ENCODE results near the gene ACOXL.

Gene ACOXL

DNA sequence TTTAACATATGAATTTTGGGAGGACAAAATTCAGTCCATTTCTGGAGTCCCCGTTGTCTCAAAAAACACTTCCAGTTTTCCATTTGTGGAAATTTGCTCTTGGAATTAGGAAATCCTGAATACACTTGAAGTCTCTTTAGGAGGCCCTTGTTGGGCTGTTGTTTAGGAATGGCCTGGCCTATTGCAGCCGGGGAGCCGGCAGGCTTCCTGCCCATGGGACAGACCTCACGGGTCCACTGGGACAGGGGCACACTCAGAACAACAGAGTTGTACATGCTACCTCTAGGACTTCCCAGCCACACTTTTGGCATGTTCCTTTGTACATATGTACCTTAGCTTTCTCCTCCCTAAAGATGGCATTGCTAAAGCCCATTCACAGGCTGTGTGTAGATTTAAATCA lies 57.3 kb downstream of the ACOXL start:
- H3K4me3 ChIP-seq (ENCODE audit: low read depth, low read length), result no peak overlapping the region
- TF ChIP-seq, protein P1, sequence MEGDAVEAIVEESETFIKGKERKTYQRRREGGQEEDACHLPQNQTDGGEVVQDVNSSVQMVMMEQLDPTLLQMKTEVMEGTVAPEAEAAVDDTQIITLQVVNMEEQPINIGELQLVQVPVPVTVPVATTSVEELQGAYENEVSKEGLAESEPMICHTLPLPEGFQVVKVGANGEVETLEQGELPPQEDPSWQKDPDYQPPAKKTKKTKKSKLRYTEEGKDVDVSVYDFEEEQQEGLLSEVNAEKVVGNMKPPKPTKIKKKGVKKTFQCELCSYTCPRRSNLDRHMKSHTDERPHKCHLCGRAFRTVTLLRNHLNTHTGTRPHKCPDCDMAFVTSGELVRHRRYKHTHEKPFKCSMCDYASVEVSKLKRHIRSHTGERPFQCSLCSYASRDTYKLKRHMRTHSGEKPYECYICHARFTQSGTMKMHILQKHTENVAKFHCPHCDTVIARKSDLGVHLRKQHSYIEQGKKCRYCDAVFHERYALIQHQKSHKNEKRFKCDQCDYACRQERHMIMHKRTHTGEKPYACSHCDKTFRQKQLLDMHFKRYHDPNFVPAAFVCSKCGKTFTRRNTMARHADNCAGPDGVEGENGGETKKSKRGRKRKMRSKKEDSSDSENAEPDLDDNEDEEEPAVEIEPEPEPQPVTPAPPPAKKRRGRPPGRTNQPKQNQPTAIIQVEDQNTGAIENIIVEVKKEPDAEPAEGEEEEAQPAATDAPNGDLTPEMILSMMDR (IDR thresholded peaks at IDR 0.05; ENCODE audit: low read depth, low read length), result no peak

DNA sequence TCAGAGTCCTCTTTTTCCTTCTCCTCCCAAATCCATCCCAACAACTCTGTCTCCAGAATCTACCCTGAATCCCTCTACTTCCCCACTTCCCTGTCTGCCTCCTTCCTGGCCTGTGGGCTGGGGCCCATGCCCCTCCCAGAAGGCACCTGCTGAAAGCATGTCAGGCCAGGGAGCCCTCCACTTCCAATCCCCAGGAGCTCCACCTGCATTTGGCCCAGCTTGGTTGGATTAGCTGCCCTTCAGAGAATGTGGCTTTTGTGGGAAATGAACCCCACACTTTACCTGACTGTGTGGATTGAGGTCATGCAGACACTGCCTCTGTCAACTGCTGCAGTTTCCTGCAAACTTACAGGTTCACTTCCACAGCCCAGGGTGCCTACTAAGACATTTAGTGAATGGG lies 58.5 kb downstream of the ACOXL start:
- H3K4me3 ChIP-seq (ENCODE audit: low read depth, low read length), result no peak overlapping the region
- TF ChIP-seq, protein P1 (IDR thresholded peaks at IDR 0.05; ENCODE audit: low read depth, low read length), result no peak

DNA sequence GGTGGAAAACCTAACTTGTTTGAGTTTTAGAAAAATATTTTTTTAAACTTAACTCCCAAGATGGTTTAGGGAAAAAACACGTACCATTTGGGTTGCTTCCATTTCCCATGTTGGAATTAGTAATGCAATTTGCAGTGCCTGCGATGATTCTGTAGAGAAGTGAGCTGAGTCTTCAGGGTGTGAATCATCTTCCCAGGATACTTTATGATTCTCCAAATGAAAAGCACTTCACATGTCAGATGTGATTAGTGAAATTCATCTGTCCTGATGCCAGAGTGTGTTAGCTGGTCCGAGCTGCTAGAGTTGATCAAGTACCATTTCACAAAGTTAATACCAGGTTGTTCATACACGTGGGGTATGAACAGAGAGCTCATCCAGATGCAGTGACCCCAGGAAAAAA lies 59.1 kb downstream of the ACOXL start:
- TF ChIP-seq, protein P1 (IDR thresholded peaks at IDR 0.05; ENCODE audit: low read depth, low read length), result no peak
- H3K4me3 ChIP-seq (ENCODE audit: low read depth, low read length), result no peak overlapping the region

DNA sequence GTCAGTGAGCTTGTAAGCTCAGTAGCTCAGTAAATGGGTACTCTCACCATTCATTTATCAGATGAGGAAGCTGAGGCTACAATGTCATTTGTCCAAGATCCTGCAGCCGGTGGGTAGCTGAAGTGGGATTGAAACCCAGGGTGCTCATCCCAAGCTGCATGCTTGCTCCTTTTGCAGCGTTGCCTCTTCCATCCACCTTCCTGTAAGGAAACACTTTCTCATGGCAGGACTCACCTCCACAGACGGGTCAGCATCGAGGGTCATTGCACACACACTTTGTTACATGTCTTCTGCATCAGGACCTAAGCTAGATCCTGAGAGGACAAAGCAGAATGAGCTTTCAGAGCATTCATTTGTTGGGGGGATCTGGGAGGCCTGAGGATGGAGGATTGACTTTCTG lies 60.7 kb downstream of the ACOXL start:
- H3K4me3 ChIP-seq (ENCODE audit: low read depth, low read length), result no peak overlapping the region
- TF ChIP-seq, protein P1 (IDR thresholded peaks at IDR 0.05; ENCODE audit: low read depth, low read length), result no peak

DNA sequence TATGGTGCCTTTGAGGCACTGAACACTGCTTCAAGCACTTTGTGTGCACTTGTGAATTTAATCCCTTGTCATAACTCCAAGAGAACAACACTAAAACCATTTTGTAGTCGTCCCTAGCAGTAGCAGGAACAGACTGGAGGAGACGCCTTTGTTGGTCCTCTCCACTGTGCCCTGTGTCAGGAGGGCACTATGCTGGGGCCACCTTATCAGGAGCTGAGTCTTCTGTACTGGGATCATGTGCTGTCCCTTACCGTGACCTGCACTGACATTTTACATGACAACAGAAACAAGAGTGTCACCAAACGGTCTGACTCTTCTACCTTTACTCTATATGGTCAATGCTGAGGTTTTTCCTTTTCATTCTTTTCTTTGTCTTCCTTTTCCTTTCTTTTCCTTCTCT lies 62.0 kb downstream of the ACOXL start:
- TF ChIP-seq, protein P1 (IDR thresholded peaks at IDR 0.05; ENCODE audit: low read depth, low read length), result no peak
- no peak overlapping the region for H3K4me3 ChIP-seq (ENCODE audit: low read depth, low read length)

DNA sequence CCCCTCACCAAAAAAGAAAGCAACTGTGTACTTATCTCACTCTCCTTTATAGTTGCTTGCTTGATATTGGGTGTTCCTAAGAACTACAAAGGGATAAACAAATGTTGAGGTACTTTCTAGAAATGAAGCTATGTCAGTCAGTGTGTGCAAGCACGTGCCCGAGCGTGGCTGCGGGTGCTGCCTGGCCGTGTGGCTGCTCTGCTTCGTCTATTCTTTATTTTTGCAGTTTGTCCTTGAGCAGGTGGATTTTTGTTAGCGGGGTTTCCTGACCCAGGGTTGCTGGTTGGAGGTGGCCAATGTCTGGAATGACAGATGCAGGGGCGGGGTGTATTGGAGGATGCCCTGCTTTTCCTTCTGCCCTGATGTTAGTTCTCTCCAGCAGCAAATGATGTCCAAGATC lies 62.6 kb downstream of the ACOXL start:
- TF ChIP-seq, protein P1 (IDR thresholded peaks at IDR 0.05; ENCODE audit: low read depth, low read length), result no peak
- H3K4me3 ChIP-seq (ENCODE audit: low read depth, low read length), result no peak overlapping the region

DNA sequence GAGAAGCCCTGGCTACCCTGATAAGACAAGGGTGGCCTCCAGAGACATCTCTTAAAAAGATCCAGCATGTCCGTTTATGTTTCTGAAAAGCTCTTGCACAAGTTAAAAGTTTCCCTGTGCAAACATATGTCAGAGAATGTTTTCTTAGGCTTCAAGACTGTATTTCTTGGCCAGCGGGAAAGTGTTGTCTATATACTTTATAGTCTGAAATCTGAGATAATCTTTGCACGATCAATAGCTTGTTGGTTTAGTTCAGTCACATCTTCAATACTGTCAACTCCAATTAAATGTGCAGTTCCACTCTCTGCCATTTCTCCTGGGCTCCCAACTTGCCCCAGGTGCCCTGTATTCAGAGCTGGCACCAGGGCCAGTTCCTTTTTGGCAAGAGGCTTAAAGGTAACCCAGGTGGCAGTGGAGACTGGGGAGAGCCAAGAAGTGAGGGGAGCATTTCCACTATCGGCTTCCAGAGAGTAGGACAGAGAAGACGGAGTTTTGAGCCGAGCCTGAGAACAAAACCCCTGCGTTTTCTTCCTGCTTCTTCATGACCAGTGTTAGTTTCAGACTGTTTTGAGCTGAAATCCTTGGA lies 64.4 kb downstream of the ACOXL start:
- H3K4me3 ChIP-seq (ENCODE audit: low read depth, low read length), result no peak overlapping the region
- TF ChIP-seq, protein P1 (IDR thresholded peaks at IDR 0.05; ENCODE audit: low read depth, low read length), result no peak

All from WI38 (cell line).